Osteoblast (primary cell): ENCODE results near the gene C1QTNF7. TPM values are rescaled to one million over a fixed set of nuclear protein-coding genes. Genes with fewer than 3 reads are reported as not detected.

ENCODE experiments used
- DNase-seq: peaks from one replicate; pipeline ENCODE4 v3.0.0; 2011; ENCODE audit warnings: low spot score, mixed read lengths; ENCODE audit not compliant: insufficient read length; ENCODE audit errors: missing footprints
- H2AFZ ChIP-seq: 2 replicates; pipeline ENCODE4 v1.6.0; 2011; ENCODE audit warnings: mild to moderate bottlenecking, low read length
- H3K27ac ChIP-seq: 2 replicates; pipeline ENCODE4 v1.5.1; 2011; ENCODE audit warnings: mild to moderate bottlenecking, low read depth, low read length, moderate library complexity
- H3K27me3 ChIP-seq: 2 replicates; pipeline ENCODE4 v1.6.0; 2012; ENCODE audit warnings: mild to moderate bottlenecking, control low read depth, inconsistent platforms, low read length, moderate library complexity; ENCODE audit not compliant: insufficient read depth
- H3K36me3 ChIP-seq: 2 replicates; pipeline ENCODE4 v1.5.1; 2011; ENCODE audit warnings: mild to moderate bottlenecking, low read length, control low read depth, moderate library complexity; ENCODE audit not compliant: insufficient read depth
- H3K4me1 ChIP-seq: 2 replicates; pipeline ENCODE4 v1.5.1; 2011; ENCODE audit warnings: mild to moderate bottlenecking, low read length, control low read depth, moderate library complexity; ENCODE audit not compliant: insufficient read depth
- H3K4me2 ChIP-seq: 2 replicates; pipeline ENCODE4 v1.6.0; 2011; ENCODE audit warnings: mild to moderate bottlenecking, low read length; ENCODE audit not compliant: insufficient read depth
- H3K4me3 ChIP-seq: fragments of 200-600 bp; sonication (generic); 3 replicates; pipeline ENCODE4 v1.5.1; 2012; ENCODE audit warnings: mild to moderate bottlenecking, low read length, inconsistent platforms; ENCODE audit not compliant: insufficient read depth
- H3K79me2 ChIP-seq: 2 replicates; pipeline ENCODE4 v1.6.0; 2012; ENCODE audit warnings: mild to moderate bottlenecking, low read length, control low read depth, inconsistent platforms; ENCODE audit not compliant: insufficient read depth
- H3K9me3 ChIP-seq: 2 replicates; pipeline ENCODE4 v1.5.1; 2011; ENCODE audit warnings: low read depth, low read length, control low read depth
- H4K20me1 ChIP-seq: 2 replicates; pipeline ENCODE4 v1.6.0; 2012; ENCODE audit warnings: mild to moderate bottlenecking, low read length, control low read depth; ENCODE audit not compliant: insufficient read depth
- total RNA-seq: library from RNA; depleted of rRNA; stranded (reverse); fragments of >200 nt; gene quantifications from 2 replicates; pipeline ENCODE4 v1.2.3, GENCODE V29; 2012
- TF ChIP-seq, protein P1 (sequence below): IDR thresholded peaks from 2 replicates; pipeline ENCODE4 v1.5.1; 2011; ENCODE audit warnings: mild to moderate bottlenecking, low read depth, low read length, moderate library complexity; ENCODE audit errors: extremely low read depth

C1QTNF7 gene
- total RNA-seq, 1 donor = 0.72 TPM

DNA sequence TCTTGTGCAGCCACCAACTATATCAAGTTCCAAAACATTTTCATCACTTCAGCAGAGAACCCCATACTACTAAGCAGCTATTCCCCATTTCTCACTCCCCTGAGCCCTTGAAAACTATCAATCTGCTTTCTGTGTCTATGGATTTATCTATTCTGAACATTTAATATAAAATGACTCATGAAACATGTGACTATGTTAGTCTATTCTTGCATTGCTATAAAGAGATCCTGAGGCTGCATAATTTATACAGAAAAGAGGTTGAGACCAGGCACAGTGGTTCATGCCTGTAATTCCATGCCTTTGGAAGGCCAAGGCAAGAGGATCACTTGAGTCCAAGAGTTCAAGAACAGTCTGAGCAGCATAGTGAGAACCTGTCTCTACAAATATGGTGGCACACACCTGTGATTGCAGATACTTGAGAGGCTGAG, 10.6 kb upstream of the C1QTNF7 start:
- Histone ChIP-seq H3K27me3 (no peaks in the 10 kb centered on the region), H3K36me3 (no peaks in the 10 kb centered on the region), H4K20me1 (no peaks in the 10 kb centered on the region), H3K9me3 (no peaks in the 10 kb centered on the region), H3K27ac (no peak overlapping the region), H2AFZ (no peak overlapping the region), H3K79me2 (no peaks in the 10 kb centered on the region), H3K4me2 (no peak overlapping the region), H3K4me1 (peaks cover 32% of the 10 kb centered on the region), H3K4me3 (no peak overlapping the region)
- TF ChIP-seq, protein P1, sequence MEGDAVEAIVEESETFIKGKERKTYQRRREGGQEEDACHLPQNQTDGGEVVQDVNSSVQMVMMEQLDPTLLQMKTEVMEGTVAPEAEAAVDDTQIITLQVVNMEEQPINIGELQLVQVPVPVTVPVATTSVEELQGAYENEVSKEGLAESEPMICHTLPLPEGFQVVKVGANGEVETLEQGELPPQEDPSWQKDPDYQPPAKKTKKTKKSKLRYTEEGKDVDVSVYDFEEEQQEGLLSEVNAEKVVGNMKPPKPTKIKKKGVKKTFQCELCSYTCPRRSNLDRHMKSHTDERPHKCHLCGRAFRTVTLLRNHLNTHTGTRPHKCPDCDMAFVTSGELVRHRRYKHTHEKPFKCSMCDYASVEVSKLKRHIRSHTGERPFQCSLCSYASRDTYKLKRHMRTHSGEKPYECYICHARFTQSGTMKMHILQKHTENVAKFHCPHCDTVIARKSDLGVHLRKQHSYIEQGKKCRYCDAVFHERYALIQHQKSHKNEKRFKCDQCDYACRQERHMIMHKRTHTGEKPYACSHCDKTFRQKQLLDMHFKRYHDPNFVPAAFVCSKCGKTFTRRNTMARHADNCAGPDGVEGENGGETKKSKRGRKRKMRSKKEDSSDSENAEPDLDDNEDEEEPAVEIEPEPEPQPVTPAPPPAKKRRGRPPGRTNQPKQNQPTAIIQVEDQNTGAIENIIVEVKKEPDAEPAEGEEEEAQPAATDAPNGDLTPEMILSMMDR = no peak
- DNase-seq = no peak

DNA sequence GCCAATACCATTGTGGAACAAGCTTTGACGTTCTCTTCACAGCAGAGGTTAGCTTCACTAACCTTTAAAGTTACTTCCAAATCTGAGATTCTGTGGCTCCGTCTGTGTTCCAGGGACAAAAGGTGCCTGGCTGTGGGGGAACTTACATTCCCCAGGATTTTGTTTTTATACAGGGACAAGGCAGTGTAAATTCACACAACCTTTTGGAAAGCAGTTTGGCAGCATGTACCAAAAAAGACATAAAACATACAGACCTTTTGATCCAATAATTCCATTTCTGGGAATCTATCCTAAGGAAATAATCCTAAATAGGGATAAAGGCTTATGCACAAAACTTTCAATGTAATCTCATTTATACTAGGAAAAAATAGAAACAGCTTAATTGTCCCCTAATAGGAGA, 8.9 kb upstream of the C1QTNF7 start:
- Histone ChIP-seq H3K4me1 (peaks cover 19% of the 10 kb centered on the region), H3K4me2 (no peak overlapping the region), H3K79me2 (no peaks in the 10 kb centered on the region), H2AFZ (no peak overlapping the region), H3K9me3 (no peaks in the 10 kb centered on the region), H3K27me3 (no peaks in the 10 kb centered on the region), H3K27ac (no peak overlapping the region), H3K36me3 (no peaks in the 10 kb centered on the region), H4K20me1 (no peaks in the 10 kb centered on the region), H3K4me3 (no peak overlapping the region)
- TF ChIP-seq, protein P1 = no peak
- DNase-seq = no peak

DNA sequence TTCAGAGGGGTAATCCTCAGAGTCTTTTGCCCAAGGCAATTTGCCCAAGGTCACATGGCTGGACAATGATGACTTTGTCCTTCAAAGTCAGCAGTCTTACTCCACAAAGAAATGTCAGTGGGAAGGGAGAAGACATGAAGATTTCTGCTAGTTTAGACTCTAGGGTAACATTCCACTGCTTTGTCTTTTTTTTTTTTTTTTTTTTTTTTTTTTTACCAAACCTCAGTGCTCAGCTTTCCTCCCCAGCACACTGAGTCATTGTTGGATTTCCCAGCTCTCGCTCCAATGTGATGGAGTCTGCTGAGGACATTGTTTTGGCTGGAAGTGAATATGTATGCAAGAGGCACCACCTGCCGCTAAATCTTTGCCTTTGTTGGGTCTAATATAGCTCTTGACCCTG, 7.2 kb upstream of the C1QTNF7 start:
- no peak overlapping the region for H3K27ac ChIP-seq
- peak; percentile 53 for DNase-seq
- no peaks in the 10 kb centered on the region for H3K27me3 ChIP-seq
- H3K36me3 ChIP-seq = no peaks in the 10 kb centered on the region
- no peaks in the 10 kb centered on the region for H3K9me3 ChIP-seq
- H3K4me3 ChIP-seq = no peak overlapping the region
- no peak overlapping the region for H3K4me2 ChIP-seq
- H4K20me1 ChIP-seq = no peaks in the 10 kb centered on the region
- no peak overlapping the region for H2AFZ ChIP-seq
- TF ChIP-seq, protein P1 = peak; percentile 6
- peaks cover 9% of the 10 kb centered on the region for H3K4me1 ChIP-seq
- no peaks in the 10 kb centered on the region for H3K79me2 ChIP-seq

DNA sequence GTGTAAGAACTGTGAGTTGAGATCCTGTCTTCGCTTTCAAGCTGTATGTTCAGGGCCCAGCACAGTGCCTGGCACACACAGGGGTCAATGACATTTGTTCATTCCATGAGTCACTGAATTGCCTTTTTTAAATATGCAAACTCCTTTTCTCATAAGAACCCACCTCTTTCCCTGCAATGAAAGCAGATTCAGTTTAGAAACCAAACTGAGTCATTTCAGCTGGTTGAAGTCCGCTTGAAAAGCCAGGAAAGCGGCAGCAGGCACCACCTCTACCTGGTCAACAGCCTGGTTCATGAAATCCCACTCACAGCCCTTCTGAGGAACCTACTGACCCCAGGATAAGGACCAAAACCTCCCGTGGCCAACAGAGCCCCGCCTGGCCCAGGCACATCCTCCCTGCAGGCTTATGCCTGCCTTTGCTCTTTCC, 4.5 kb upstream of the C1QTNF7 start:
- Histone ChIP-seq H2AFZ (no peak overlapping the region), H3K27me3 (no peaks in the 10 kb centered on the region), H3K4me1 (peaks cover 7% of the 10 kb centered on the region), H3K36me3 (no peaks in the 10 kb centered on the region), H3K27ac (no peak overlapping the region), H4K20me1 (no peaks in the 10 kb centered on the region), H3K4me2 (no peak overlapping the region), H3K4me3 (no peak overlapping the region), H3K79me2 (no peaks in the 10 kb centered on the region), H3K9me3 (no peaks in the 10 kb centered on the region)
- TF ChIP-seq, protein P1 = no peak
- DNase-seq = no peak
